ENCODE measurements around the gene ZNF496. TPM values are rescaled to one million over a fixed set of nuclear protein-coding genes. Genes with fewer than 3 reads are reported as not detected.
"Not testable (repeated sequence)": the region's sequence is repeated elsewhere in the genome, so short reads cannot be mapped to it uniquely, and the experiment has no call there.

ZNF496 gene
- total RNA-seq, 2 donors from 2014 or later: 63.5 to 65.6 TPM

GRCh38 chr1:247266053-247266452 lies 65.6 kb downstream of the ZNF496 start:
- DNase-seq: no peak
- Histone ChIP-seq H3K36me3 (ENCODE audit: control insufficient read depth, insufficient read depth, low read length) (no peaks in the 10 kb centered on the region), H3K27ac (ENCODE audit: low read depth, low read length) (no peak overlapping the region), H3K4me3 (ENCODE audit: low read length) (no peak overlapping the region), H3K4me1 (ENCODE audit: control insufficient read depth, insufficient read depth, low read length) (no peaks in the 10 kb centered on the region), H3K9me3 (ENCODE audit: control insufficient read depth, low read length) (peaks cover 21% of the 10 kb centered on the region), H3K9ac (ENCODE audit: extremely low read depth, low read length, poor library complexity, severe bottlenecking) (no peak overlapping the region), H3K27me3 (ENCODE audit: control insufficient read depth, insufficient read depth, low read length, poor library complexity, severe bottlenecking) (no peaks in the 10 kb centered on the region)
- no peaks in the 10 kb centered on the region for H3K27me3 Mint-ChIP-seq (ENCODE audit: insufficient read depth)
- H3K27ac Mint-ChIP-seq: no peak overlapping the region
- 94 to 100% methylated on average over 2 to 5 of the region's 5 CpGs for WGBS, 2 experiments (ENCODE audit: insufficient coverage in 1 of 2, insufficient read length in 1 of 2)
- peaks cover 22% of the 10 kb centered on the region for H3K9me3 Mint-ChIP-seq
- H3K36me3 Mint-ChIP-seq (ENCODE audit: low read depth): no peaks in the 10 kb centered on the region
- no peak overlapping the region for H3K4me3 Mint-ChIP-seq
- TF ChIP-seq, protein P1, sequence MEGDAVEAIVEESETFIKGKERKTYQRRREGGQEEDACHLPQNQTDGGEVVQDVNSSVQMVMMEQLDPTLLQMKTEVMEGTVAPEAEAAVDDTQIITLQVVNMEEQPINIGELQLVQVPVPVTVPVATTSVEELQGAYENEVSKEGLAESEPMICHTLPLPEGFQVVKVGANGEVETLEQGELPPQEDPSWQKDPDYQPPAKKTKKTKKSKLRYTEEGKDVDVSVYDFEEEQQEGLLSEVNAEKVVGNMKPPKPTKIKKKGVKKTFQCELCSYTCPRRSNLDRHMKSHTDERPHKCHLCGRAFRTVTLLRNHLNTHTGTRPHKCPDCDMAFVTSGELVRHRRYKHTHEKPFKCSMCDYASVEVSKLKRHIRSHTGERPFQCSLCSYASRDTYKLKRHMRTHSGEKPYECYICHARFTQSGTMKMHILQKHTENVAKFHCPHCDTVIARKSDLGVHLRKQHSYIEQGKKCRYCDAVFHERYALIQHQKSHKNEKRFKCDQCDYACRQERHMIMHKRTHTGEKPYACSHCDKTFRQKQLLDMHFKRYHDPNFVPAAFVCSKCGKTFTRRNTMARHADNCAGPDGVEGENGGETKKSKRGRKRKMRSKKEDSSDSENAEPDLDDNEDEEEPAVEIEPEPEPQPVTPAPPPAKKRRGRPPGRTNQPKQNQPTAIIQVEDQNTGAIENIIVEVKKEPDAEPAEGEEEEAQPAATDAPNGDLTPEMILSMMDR (conservative IDR thresholded peaks at IDR 0.05): no peak
- H3K4me1 Mint-ChIP-seq: no peaks in the 10 kb centered on the region

GRCh38 chr1:247255772-247256171 lies 75.9 kb downstream of the ZNF496 start, which contains the start of gene VN1R5:
Gene VN1R5 (plus strand): TSS chr1:247256072.
- H3K9me3 Mint-ChIP-seq; H3K27ac ChIP-seq (ENCODE audit: low read depth, low read length); H3K27me3 ChIP-seq (ENCODE audit: control insufficient read depth, insufficient read depth, low read length, poor library complexity, severe bottlenecking); H3K36me3 ChIP-seq (ENCODE audit: control insufficient read depth, insufficient read depth, low read length); DNase-seq; H3K27ac Mint-ChIP-seq; H3K9me3 ChIP-seq (ENCODE audit: control insufficient read depth, low read length); H3K4me3 Mint-ChIP-seq; H3K36me3 Mint-ChIP-seq (ENCODE audit: low read depth); H3K4me1 ChIP-seq (ENCODE audit: control insufficient read depth, insufficient read depth, low read length); H3K4me1 Mint-ChIP-seq; H3K27me3 Mint-ChIP-seq (ENCODE audit: insufficient read depth); H3K4me3 ChIP-seq (ENCODE audit: low read length); H3K9ac ChIP-seq (ENCODE audit: extremely low read depth, low read length, poor library complexity, severe bottlenecking): not testable (repeated sequence)
- 97% methylated on average over 1 of the region's 1 CpG; no CpG with 5 or more reads in 1 of the 2 experiments for WGBS, 2 experiments (ENCODE audit: insufficient coverage in 1 of 2, insufficient read length in 1 of 2)

DNA sequence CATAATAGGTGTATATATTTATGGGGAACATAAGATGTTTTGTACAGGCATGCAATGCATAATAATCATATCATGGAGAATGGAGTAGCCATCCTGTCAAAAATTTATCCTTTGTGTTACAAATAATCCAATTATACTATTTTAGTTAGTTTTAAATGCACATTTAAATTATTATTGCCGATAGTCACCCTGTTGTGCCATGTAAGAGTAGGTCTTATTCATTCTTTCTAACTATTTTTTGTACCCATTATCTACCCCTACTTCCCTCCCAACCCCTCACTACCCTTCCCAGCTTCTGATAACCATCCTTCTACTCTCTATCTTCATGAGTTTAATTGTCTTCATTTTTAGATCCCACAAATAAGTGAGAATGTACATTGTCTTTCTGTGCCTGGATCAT lies 84.1 kb downstream of the ZNF496 start:
- H3K4me3 Mint-ChIP-seq: no peak overlapping the region
- no peak overlapping the region for H3K4me3 ChIP-seq (ENCODE audit: low read length)
- H3K4me1 ChIP-seq (ENCODE audit: control insufficient read depth, insufficient read depth, low read length): no peaks in the 10 kb centered on the region
- H3K27me3 Mint-ChIP-seq (ENCODE audit: insufficient read depth): no peaks in the 10 kb centered on the region
- no peak overlapping the region for H3K27ac ChIP-seq (ENCODE audit: low read depth, low read length)
- no peaks in the 10 kb centered on the region for H3K36me3 Mint-ChIP-seq (ENCODE audit: low read depth)
- H3K27me3 ChIP-seq (ENCODE audit: control insufficient read depth, insufficient read depth, low read length, poor library complexity, severe bottlenecking): no peaks in the 10 kb centered on the region
- H3K9me3 ChIP-seq (ENCODE audit: control insufficient read depth, low read length): no peaks in the 10 kb centered on the region
- TF ChIP-seq, protein P1 (conservative IDR thresholded peaks at IDR 0.05): no peak
- H3K36me3 ChIP-seq (ENCODE audit: control insufficient read depth, insufficient read depth, low read length): no peaks in the 10 kb centered on the region
- H3K4me1 Mint-ChIP-seq: no peaks in the 10 kb centered on the region
- WGBS, 2 experiments (ENCODE audit: insufficient coverage in 1 of 2, insufficient read length in 1 of 2): 100% methylated on average over 1 of the region's 1 CpG; no CpG with 5 or more reads in 1 of the 2 experiments
- DNase-seq: no peak
- H3K27ac Mint-ChIP-seq: no peak overlapping the region
- peaks cover 5% of the 10 kb centered on the region for H3K9me3 Mint-ChIP-seq
- H3K9ac ChIP-seq (ENCODE audit: extremely low read depth, low read length, poor library complexity, severe bottlenecking): no peak overlapping the region

Other genes with a start within 250 kb of the ZNF496 start
- gene ZNF669, start 227.5 kb downstream of the ZNF496 start, total RNA-seq: 10 to 100 TPM; 14.3 to 20.6 TPM
- gene ZNF124, start 159.8 kb downstream of the ZNF496 start, total RNA-seq: 100 to 1,000 TPM in 1 of 2 donors, 10 to 100 TPM in 1; 93.3 to 101 TPM
- not detected for gene VN1R5, start 75.8 kb downstream of the ZNF496 start, total RNA-seq
- gene NLRP3, start 84.3 kb upstream of the ZNF496 start, total RNA-seq: under 1 TPM in 1 of 2 donors, not detected in 1; 0.09 TPM
- not detected for gene OR2B11, start 126.2 kb upstream of the ZNF496 start, total RNA-seq
- gene OR2C3, start 204.6 kb upstream of the ZNF496 start, total RNA-seq: not detected
- not detected for gene GCSAML, start 217.3 kb upstream of the ZNF496 start, total RNA-seq

Data from endodermal cell (in vitro differentiated cells).